D721Med (cell line): Measurements from ENCODE around the gene FBXO46.

ENCODE experiments used
- DNase-seq: peaks from one replicate; pipeline ENCODE4 v3.0.0; 2011; ENCODE audit warnings: low spot score; ENCODE audit not compliant: insufficient read length
- FAIRE-seq: peaks from 2 replicates; lab custom pipeline; 2011; peaks lifted over from hg19 to GRCh38; lab: Jason Lieb, UNC
- TF ChIP-seq, protein P1 (sequence below): IDR thresholded peaks from 2 replicates; pipeline ENCODE4 v1.5.1; 2012; ENCODE audit warnings: mild to moderate bottlenecking, control low read depth; ENCODE audit not compliant: insufficient read depth; ENCODE audit errors: missing control alignments

FBXO46 gene

GRCh38 chr19:45765702-45766295, 35.1 kb upstream of the FBXO46 start:
- DNase-seq (no peak), FAIRE-seq (no peak)

GRCh38 chr19:45764945-45765701, 34.4 kb upstream of the FBXO46 start:
- DNase-seq: no peak
- no peak for FAIRE-seq
- TF ChIP-seq, protein P1, sequence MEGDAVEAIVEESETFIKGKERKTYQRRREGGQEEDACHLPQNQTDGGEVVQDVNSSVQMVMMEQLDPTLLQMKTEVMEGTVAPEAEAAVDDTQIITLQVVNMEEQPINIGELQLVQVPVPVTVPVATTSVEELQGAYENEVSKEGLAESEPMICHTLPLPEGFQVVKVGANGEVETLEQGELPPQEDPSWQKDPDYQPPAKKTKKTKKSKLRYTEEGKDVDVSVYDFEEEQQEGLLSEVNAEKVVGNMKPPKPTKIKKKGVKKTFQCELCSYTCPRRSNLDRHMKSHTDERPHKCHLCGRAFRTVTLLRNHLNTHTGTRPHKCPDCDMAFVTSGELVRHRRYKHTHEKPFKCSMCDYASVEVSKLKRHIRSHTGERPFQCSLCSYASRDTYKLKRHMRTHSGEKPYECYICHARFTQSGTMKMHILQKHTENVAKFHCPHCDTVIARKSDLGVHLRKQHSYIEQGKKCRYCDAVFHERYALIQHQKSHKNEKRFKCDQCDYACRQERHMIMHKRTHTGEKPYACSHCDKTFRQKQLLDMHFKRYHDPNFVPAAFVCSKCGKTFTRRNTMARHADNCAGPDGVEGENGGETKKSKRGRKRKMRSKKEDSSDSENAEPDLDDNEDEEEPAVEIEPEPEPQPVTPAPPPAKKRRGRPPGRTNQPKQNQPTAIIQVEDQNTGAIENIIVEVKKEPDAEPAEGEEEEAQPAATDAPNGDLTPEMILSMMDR: no peak

More at GRCh38 chr19:45765702-45766295, 35.1 kb upstream of the FBXO46 start:
- TF ChIP-seq, protein P1: no peak

- FAIRE-seq: no peak
- no peak for DNase-seq
- TF ChIP-seq, protein P1: no peak
Observed at GRCh38 chr19:45764475-45764874, 33.8 kb upstream of the FBXO46 start.

- TF ChIP-seq, protein P1: no peak
- FAIRE-seq (no peak), DNase-seq (no peak)
Observed at GRCh38 chr19:45763691-45764294, 33.1 kb upstream of the FBXO46 start.

DNA sequence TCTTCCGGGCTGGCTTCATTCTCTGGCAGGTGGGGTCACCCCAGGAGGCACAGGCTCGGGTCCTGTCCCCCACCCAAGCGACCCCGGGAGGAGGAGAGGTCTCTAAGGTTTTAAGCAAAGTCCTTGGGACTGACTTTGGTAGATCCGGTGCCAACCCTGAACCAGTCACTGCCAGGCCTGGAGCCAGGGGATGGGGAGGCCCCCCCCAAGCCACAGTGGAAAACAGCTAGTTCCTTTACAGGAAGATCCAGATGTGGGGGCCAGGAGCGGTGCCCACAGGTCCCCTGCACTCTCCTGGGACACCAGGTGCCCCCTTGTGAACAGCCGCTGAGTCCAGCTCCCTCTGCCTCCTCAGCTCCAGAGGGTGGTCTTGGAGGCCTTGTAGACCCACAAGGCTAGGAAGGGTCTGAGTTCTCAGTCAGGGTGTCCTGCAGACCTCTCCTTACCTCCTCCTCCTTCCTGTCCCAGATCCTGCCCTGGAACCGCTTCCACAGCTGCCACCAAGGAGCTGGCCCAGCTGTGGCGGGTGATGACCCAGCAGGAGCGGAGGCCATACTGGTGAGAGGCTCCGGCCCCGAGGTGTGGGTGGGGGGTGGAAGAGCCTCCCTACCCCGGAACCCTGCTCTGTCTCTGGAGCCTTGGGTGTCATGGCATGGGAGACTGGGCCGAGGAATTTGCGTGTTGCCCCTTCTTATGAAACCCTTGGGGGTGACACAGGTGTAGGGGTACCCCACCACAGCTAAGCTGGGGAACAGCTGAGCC, 32.4 kb upstream of the FBXO46 start:
- TF ChIP-seq, protein P1: no peak
- no peak for DNase-seq
- FAIRE-seq: no peak

GRCh38 chr19:45761714-45762113, 31.0 kb upstream of the FBXO46 start:
- FAIRE-seq (no peak), DNase-seq (no peak)
- TF ChIP-seq, protein P1: no peak
